SK-N-SH treated with all-trans-retinoic acid at 6 μM for 48 hours (cell line): Measurements from ENCODE around the gene EID2.

Experiments used
- ATAC-seq: fragments of 200-7000 bp; cut with Tn5 transposase; 3 replicates; pipeline ENCODE4 v1.9.1; 2020; ENCODE audit warnings: mild to moderate bottlenecking, moderate library complexity
- ARNTL ChIP-seq: fragments of 450-650 bp; formaldehyde crosslinking; IDR thresholded peaks from 2 replicates; pipeline ENCODE4 v1.5.0; 2020; ENCODE audit warnings: low read depth, mild to moderate bottlenecking, moderate library complexity, borderline replicate concordance
- CREB5 ChIP-seq: fragments of 250-450 bp; sonication (Bioruptor Pico); IDR thresholded peaks from 2 replicates; pipeline ENCODE4 v1.5.1; 2020; ENCODE audit warnings: low read depth, mild to moderate bottlenecking, moderate library complexity
- CSDC2 ChIP-seq: fragments of 250-450 bp; sonication (Bioruptor Pico); IDR thresholded peaks from 2 replicates; pipeline ENCODE4 v1.5.0; 2020; ENCODE audit warnings: mild to moderate bottlenecking, moderate library complexity
- ESRRG ChIP-seq: fragments of 250-450 bp; sonication (Bioruptor Pico); IDR thresholded peaks from 2 replicates; pipeline ENCODE4 v1.6.1; 2021; ENCODE audit warnings: mild to moderate bottlenecking
- GLIS3 ChIP-seq: fragments of 250-450 bp; sonication (Bioruptor Pico); IDR thresholded peaks from 2 replicates; pipeline ENCODE4 v1.5.0; 2020; ENCODE audit warnings: mild to moderate bottlenecking, moderate library complexity
- ISL1 ChIP-seq: fragments of 250-450 bp; sonication (Bioruptor Pico); IDR thresholded peaks from 2 replicates; pipeline ENCODE4 v2.1.2; 2022; ENCODE audit warnings: mild to moderate bottlenecking, moderate library complexity
- OSR1 ChIP-seq: fragments of 250-450 bp; sonication (Bioruptor Pico); IDR thresholded peaks from 2 replicates; pipeline ENCODE4 v1.8.0; 2022; ENCODE audit warnings: moderate library complexity, mild to moderate bottlenecking, inconsistent platforms
- PPARA ChIP-seq: fragments of 250-450 bp; sonication (Bioruptor Pico); IDR thresholded peaks from 2 replicates; pipeline ENCODE4 v1.5.0; 2020; ENCODE audit warnings: mild to moderate bottlenecking, borderline replicate concordance
- RARB ChIP-seq: fragments of 250-450 bp; sonication (Bioruptor Pico); IDR thresholded peaks from 2 replicates; pipeline ENCODE4 v1.8.0; 2021; ENCODE audit warnings: mild to moderate bottlenecking, moderate library complexity
- SNAI2 ChIP-seq: fragments of 250-450 bp; sonication (Bioruptor Pico); IDR thresholded peaks from 2 replicates; pipeline ENCODE4 v1.5.0; 2020; ENCODE audit warnings: mild to moderate bottlenecking, moderate library complexity
- TCF4 ChIP-seq: fragments of 250-450 bp; sonication (Bioruptor Pico); IDR thresholded peaks from 2 replicates; pipeline ENCODE4 v1.8.0; 2021; ENCODE audit warnings: mild to moderate bottlenecking, moderate library complexity, borderline replicate concordance
- TOX ChIP-seq: fragments of 250-450 bp; sonication (Bioruptor Pico); IDR thresholded peaks from 2 replicates; pipeline ENCODE4 v1.8.0; 2021; ENCODE audit warnings: mild to moderate bottlenecking, moderate library complexity, borderline replicate concordance
- ZFP3 ChIP-seq: fragments of 250-450 bp; sonication (Bioruptor Pico); IDR thresholded peaks from 2 replicates; pipeline ENCODE4 v1.5.0; 2020; ENCODE audit warnings: mild to moderate bottlenecking, moderate library complexity
- ZFP30 ChIP-seq: fragments of 450-650 bp; formaldehyde crosslinking; IDR thresholded peaks from 2 replicates; pipeline ENCODE4 v1.5.0; 2022; ENCODE audit warnings: mild to moderate bottlenecking, moderate library complexity
- ZNF565 ChIP-seq: fragments of 450-650 bp; formaldehyde crosslinking; conservative IDR thresholded peaks from 2 replicates; pipeline ENCODE4 v1.5.0; 2020; ENCODE audit warnings: low read depth, mild to moderate bottlenecking, moderate library complexity
- ZNF8 ChIP-seq: fragments of 450-650 bp; formaldehyde crosslinking; IDR thresholded peaks from 2 replicates; pipeline ENCODE4 v1.5.0; 2020; ENCODE audit warnings: mild to moderate bottlenecking, moderate library complexity
- TF ChIP-seq, protein P1 (sequence below): fragments of 250-450 bp; sonication (Bioruptor Pico); IDR thresholded peaks from 2 replicates; pipeline ENCODE4 v1.5.1; 2021; ENCODE audit warnings: mild to moderate bottlenecking, moderate library complexity
- TF ChIP-seq, protein P2 (sequence below): fragments of 250-450 bp; sonication (Bioruptor Pico); IDR thresholded peaks from 2 replicates; pipeline ENCODE4 v1.8.0; 2021; ENCODE audit warnings: low read depth, mild to moderate bottlenecking, moderate library complexity, borderline replicate concordance

The EID2 gene

GRCh38 chr19:39514840-39515550 is 25.0 kb downstream of the EID2 start, which contains the start of gene SELENOV (continued):
- TF ChIP-seq, protein P1, sequence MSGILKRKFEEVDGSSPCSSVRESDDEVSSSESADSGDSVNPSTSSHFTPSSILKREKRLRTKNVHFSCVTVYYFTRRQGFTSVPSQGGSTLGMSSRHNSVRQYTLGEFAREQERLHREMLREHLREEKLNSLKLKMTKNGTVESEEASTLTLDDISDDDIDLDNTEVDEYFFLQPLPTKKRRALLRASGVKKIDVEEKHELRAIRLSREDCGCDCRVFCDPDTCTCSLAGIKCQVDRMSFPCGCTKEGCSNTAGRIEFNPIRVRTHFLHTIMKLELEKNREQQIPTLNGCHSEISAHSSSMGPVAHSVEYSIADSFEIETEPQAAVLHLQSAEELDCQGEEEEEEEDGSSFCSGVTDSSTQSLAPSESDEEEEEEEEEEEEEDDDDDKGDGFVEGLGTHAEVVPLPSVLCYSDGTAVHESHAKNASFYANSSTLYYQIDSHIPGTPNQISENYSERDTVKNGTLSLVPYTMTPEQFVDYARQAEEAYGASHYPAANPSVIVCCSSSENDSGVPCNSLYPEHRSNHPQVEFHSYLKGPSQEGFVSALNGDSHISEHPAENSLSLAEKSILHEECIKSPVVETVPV (CRISPR knock-in tag), result no peak
- TF ChIP-seq ZFP30 (CRISPR knock-in tag), result no peak

DNA sequence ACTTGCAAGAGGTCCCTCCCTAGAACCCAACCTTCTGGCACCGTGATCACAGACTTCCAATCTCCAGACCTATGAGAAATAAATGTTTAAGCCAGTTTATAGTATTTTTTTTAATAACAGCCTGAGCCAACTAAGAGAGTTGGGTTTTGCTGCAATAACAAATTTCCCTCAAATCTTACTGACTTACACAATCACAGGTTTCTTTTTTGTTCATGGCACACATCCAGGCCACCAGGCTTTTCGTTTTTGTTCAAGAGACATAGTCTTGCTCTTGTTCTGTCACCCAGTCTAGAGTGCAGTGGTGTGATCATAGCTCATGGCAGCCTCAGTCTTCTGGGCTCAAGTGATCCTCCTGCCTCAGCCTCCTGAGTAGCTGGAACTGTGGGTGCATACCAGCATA is 27.0 kb downstream of the EID2 start:
- no peak for ATAC-seq
- TF ChIP-seq, protein P2, sequence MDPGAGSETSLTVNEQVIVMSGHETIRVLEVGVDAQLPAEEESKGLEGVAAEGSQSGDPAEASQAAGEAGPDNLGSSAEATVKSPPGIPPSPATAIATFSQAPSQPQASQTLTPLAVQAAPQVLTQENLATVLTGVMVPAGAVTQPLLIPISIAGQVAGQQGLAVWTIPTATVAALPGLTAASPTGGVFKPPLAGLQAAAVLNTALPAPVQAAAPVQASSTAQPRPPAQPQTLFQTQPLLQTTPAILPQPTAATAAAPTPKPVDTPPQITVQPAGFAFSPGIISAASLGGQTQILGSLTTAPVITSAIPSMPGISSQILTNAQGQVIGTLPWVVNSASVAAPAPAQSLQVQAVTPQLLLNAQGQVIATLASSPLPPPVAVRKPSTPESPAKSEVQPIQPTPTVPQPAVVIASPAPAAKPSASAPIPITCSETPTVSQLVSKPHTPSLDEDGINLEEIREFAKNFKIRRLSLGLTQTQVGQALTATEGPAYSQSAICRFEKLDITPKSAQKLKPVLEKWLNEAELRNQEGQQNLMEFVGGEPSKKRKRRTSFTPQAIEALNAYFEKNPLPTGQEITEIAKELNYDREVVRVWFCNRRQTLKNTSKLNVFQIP (CRISPR knock-in tag), result no peak
- TF ChIP-seq, all 23 proteins: peak for 0

- ATAC-seq, result no peak
- TF ChIP-seq ISL1 (CRISPR knock-in tag), result no peak
- TF ChIP-seq, protein P2 (CRISPR knock-in tag), result no peak
- no peak for TF ChIP-seq PPARA (CRISPR knock-in tag)
Measured at GRCh38 chr19:39509233-39509632, 30.7 kb downstream of the EID2 start.

DNA sequence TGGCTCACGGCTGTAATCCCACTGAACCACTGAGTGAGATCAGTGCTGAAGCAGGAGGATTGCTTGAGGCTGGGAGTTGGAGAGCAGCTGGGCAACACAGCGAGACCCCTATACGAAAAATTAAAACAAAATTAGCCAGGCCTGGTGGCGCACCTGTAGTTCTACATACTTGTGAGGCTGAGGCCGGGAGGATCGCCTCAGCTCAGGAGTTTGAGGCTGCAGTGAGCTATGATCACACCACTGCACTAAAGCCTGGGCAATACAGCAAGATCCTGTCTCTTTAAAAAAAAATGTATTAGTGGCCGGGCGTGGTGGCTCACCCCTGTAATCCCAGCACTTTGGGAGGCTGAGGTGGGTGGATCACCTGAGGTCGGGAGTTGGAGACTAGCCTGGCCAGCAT is 31.3 kb downstream of the EID2 start:
- TF ChIP-seq ZFP3, result no peak
- TF ChIP-seq ZNF8 (CRISPR knock-in tag), result no peak
- TF ChIP-seq ZFP30 (CRISPR knock-in tag), result no peak
- TF ChIP-seq OSR1, result no peak
- no peak for TF ChIP-seq PPARA (CRISPR knock-in tag)
- no peak for TF ChIP-seq CREB5 (CRISPR knock-in tag)
- no peak for TF ChIP-seq TOX (CRISPR knock-in tag)
- no peak for TF ChIP-seq ZNF565 (CRISPR knock-in tag)
- TF ChIP-seq RARB (CRISPR knock-in tag), result no peak
- no peak for TF ChIP-seq TCF4 (CRISPR knock-in tag)
- TF ChIP-seq GLIS3 (CRISPR knock-in tag), result no peak
- TF ChIP-seq SNAI2 (CRISPR knock-in tag), result no peak
- TF ChIP-seq CSDC2 (CRISPR knock-in tag), result no peak
- TF ChIP-seq, protein P2 (CRISPR knock-in tag), result no peak
- TF ChIP-seq ESRRG (CRISPR knock-in tag), result no peak
- TF ChIP-seq ARNTL (CRISPR knock-in tag), result no peak
- ATAC-seq, result no peak
